GM18511 (cell line): Measurements from ENCODE around the gene CNRIP1.

Experiments
- ATAC-seq: cut with Tn5 transposase; IDR thresholded peaks from one replicate; pipeline ENCODE4 v1.9.1; 2021; ENCODE audit warnings: mild to moderate bottlenecking, moderate library complexity; ENCODE audit not compliant: unreplicated experiment

The CNRIP1 gene

GRCh38 chr2:68251855-68252399 lies 67.8 kb downstream of the CNRIP1 start:
- peak; percentile 7 for ATAC-seq

GRCh38 chr2:68251187-68251854 lies 68.4 kb downstream of the CNRIP1 start:
- peak; percentile 59 for ATAC-seq

- no peak for ATAC-seq
Measured at GRCh38 chr2:68250652-68251186, 69.0 kb downstream of the CNRIP1 start.

- ATAC-seq, result no peak
Measured at GRCh38 chr2:68250196-68250595, 69.6 kb downstream of the CNRIP1 start.

GRCh38 chr2:68248806-68249205 lies 70.9 kb downstream of the CNRIP1 start:
- no peak for ATAC-seq

- ATAC-seq, result no peak
Measured at GRCh38 chr2:68248361-68248760, 71.4 kb downstream of the CNRIP1 start.

GRCh38 chr2:68246396-68246795 lies 73.4 kb downstream of the CNRIP1 start:
- ATAC-seq, result no peak

- no peak for ATAC-seq
Measured at GRCh38 chr2:68245672-68246071, 74.1 kb downstream of the CNRIP1 start.

- no peak for ATAC-seq
Measured at GRCh38 chr2:68245066-68245465, 74.7 kb downstream of the CNRIP1 start.

- no peak for ATAC-seq
Measured at GRCh38 chr2:68244456-68244855, 75.3 kb downstream of the CNRIP1 start.
